H9 (cell line): Measurements from ENCODE around the gene KIF1A. TPM values are rescaled to one million over a fixed set of nuclear protein-coding genes. Genes with fewer than 3 reads are reported as not detected.

Experiments used
- DNase-seq: peaks from one replicate; pipeline ENCODE4 v3.0.0-alpha.2; 2017
- H2AFZ ChIP-seq: one replicate; pipeline ENCODE4 v1.6.1; 2013; ENCODE audit warnings: mild to moderate bottlenecking, low read length, control low read depth, moderate library complexity
- H2AK5ac ChIP-seq: 2 replicates; pipeline ENCODE4 v1.6.1; 2013; ENCODE audit warnings: low read length, control low read depth, mixed read lengths; ENCODE audit not compliant: insufficient read length
- H2BK120ac ChIP-seq: one replicate; pipeline ENCODE4 v1.6.1; 2013; ENCODE audit warnings: low read depth, mild to moderate bottlenecking, low read length, control low read depth, inconsistent platforms; ENCODE audit not compliant: poor library complexity, severe bottlenecking
- H2BK12ac ChIP-seq: 2 replicates; pipeline ENCODE4 v1.6.1; 2013; ENCODE audit warnings: low read length, control low read depth, mixed read lengths, low read depth; ENCODE audit not compliant: insufficient read length
- H2BK15ac ChIP-seq: 2 replicates; pipeline ENCODE4 v1.6.1; 2013; ENCODE audit warnings: low read depth, low read length, control low read depth
- H2BK20ac ChIP-seq: one replicate; pipeline ENCODE4 v1.6.1; 2013; ENCODE audit warnings: low read depth, mild to moderate bottlenecking, low read length, control low read depth, inconsistent platforms; ENCODE audit not compliant: poor library complexity, severe bottlenecking
- H2BK5ac ChIP-seq: 2 replicates; pipeline ENCODE4 v1.6.1; 2013; ENCODE audit warnings: low read length, control low read depth, mixed read lengths; ENCODE audit not compliant: insufficient read length
- H3K14ac ChIP-seq: 2 replicates; pipeline ENCODE4 v1.6.1; 2013; ENCODE audit warnings: low read length, control low read depth; ENCODE audit not compliant: insufficient read depth
- H3K18ac ChIP-seq: 2 replicates; pipeline ENCODE4 v1.6.1; 2013; ENCODE audit warnings: low read depth, mild to moderate bottlenecking, mixed read lengths, low read length, control low read depth; ENCODE audit not compliant: insufficient read length
- H3K23ac ChIP-seq: 2 replicates; pipeline ENCODE4 v1.6.1; 2013; ENCODE audit warnings: low read length, control low read depth, mixed read lengths, low read depth; ENCODE audit not compliant: insufficient read length
- H3K23me2 ChIP-seq: 2 replicates; pipeline ENCODE4 v1.6.1; 2013; ENCODE audit warnings: low read depth, mild to moderate bottlenecking, mixed read lengths, low read length, control low read depth; ENCODE audit not compliant: insufficient read length, poor library complexity, severe bottlenecking
- H3K27ac ChIP-seq: 2 replicates; pipeline ENCODE4 v1.5.1; 2013; ENCODE audit warnings: low read length, control low read depth, mixed read lengths, low read depth; ENCODE audit not compliant: insufficient read length
- H3K27me3 ChIP-seq: 2 replicates; pipeline ENCODE4 v1.6.1; 2013; ENCODE audit warnings: low read length, control low read depth, inconsistent platforms; ENCODE audit not compliant: insufficient read depth
- H3K4ac ChIP-seq: 2 replicates; pipeline ENCODE4 v1.6.1; 2013; ENCODE audit warnings: low read depth, mild to moderate bottlenecking, control low read depth, inconsistent platforms, low read length, moderate library complexity
- H3K4me1 ChIP-seq: 2 replicates; pipeline ENCODE4 v1.6.1; 2013; ENCODE audit warnings: low read length, control low read depth, inconsistent platforms; ENCODE audit not compliant: insufficient read depth
- H3K4me2 ChIP-seq: 2 replicates; pipeline ENCODE4 v1.6.1; 2013; ENCODE audit warnings: low read length, control low read depth, mixed read lengths; ENCODE audit not compliant: insufficient read length, insufficient read depth
- H3K56ac ChIP-seq: 2 replicates; pipeline ENCODE4 v1.6.1; 2013; ENCODE audit warnings: low read depth, mild to moderate bottlenecking, mixed read lengths, low read length, control low read depth; ENCODE audit not compliant: insufficient read length
- H3K79me1 ChIP-seq: 2 replicates; pipeline ENCODE4 v1.6.1; 2013; ENCODE audit warnings: low read depth, mild to moderate bottlenecking, moderate library complexity, low read length, control low read depth, inconsistent platforms; ENCODE audit not compliant: insufficient read depth, poor library complexity, severe bottlenecking
- H3K79me2 ChIP-seq: 2 replicates; pipeline ENCODE4 v1.6.1; 2013; ENCODE audit warnings: low read length, control low read depth, inconsistent platforms; ENCODE audit not compliant: insufficient read depth
- H3K9ac ChIP-seq: 2 replicates; pipeline ENCODE4 v1.6.1; 2013; ENCODE audit warnings: low read length, control low read depth, mixed read lengths; ENCODE audit not compliant: insufficient read length; ENCODE audit errors: extremely low read depth
- H3K9me3 ChIP-seq: one replicate; pipeline ENCODE4 v1.6.1; 2013; ENCODE audit warnings: low read depth, low read length, inconsistent platforms; ENCODE audit not compliant: control insufficient read depth
- H3T11ph ChIP-seq: one replicate; pipeline ENCODE4 v1.6.1; 2013; ENCODE audit warnings: mild to moderate bottlenecking, low read length, control low read depth, inconsistent platforms
- H4K20me1 ChIP-seq: one replicate; pipeline ENCODE4 v1.6.1; 2013; ENCODE audit not compliant: control insufficient read depth, insufficient read length, insufficient read depth
- H4K5ac ChIP-seq: 2 replicates; pipeline ENCODE4 v1.6.1; 2013; ENCODE audit warnings: low read depth, mild to moderate bottlenecking, mixed read lengths, low read length, control low read depth; ENCODE audit not compliant: insufficient read length
- H4K8ac ChIP-seq: replicated peaks from 2 replicates; pipeline ENCODE4 v1.6.1; 2013; ENCODE audit warnings: low read length, control low read depth, mixed read lengths, low read depth; ENCODE audit not compliant: insufficient read length
- H4K91ac ChIP-seq: 2 replicates; pipeline ENCODE4 v1.6.1; 2013; ENCODE audit warnings: low read depth, mild to moderate bottlenecking, moderate library complexity, mixed read lengths, low read length, control low read depth; ENCODE audit not compliant: insufficient read length
- H3K27ac Mint-ChIP-seq, 3 experiments: 2 replicates in 2 of 3; 3 replicates in 1 of 3; pipeline ENCODE4 v1.8.0; 2020 to 2021; ENCODE audit warnings: mixed read lengths in 3 of 3, mild to moderate bottlenecking in 1 of 3, moderate library complexity in 1 of 3
- H3K27me3 Mint-ChIP-seq: 2 replicates; pipeline ENCODE4 v1.8.0; 2021; ENCODE audit warnings: low read depth, mild to moderate bottlenecking, moderate library complexity, mixed read lengths
- H3K36me3 Mint-ChIP-seq, 3 experiments: 2 replicates in 2 of 3; 3 replicates in 1 of 3; pipeline ENCODE4 v1.8.0; 2020 to 2021; ENCODE audit warnings: low read depth in 3 of 3, mixed read lengths in 3 of 3; ENCODE audit not compliant: insufficient read depth in 1 of 3
- H3K4me1 Mint-ChIP-seq, 2 experiments: 2 replicates each; pipeline ENCODE4 v1.8.0; 2020; ENCODE audit warnings: mixed read lengths in 2 of 2
- H3K4me3 Mint-ChIP-seq, 2 experiments: 2 replicates in 1 of 2; 3 replicates in 1 of 2; pipeline ENCODE4 v1.8.0; 2020 to 2021; ENCODE audit warnings: mild to moderate bottlenecking in 2 of 2, mixed read lengths in 2 of 2, moderate library complexity in 1 of 2
- H3K9me3 Mint-ChIP-seq, 2 experiments: 2 replicates in 1 of 2; 3 replicates in 1 of 2; pipeline ENCODE4 v1.8.0; 2020; ENCODE audit warnings: mild to moderate bottlenecking in 2 of 2, mixed read lengths in 2 of 2, moderate library complexity in 1 of 2
- WGBS: extraction: QIAGEN DNeasy Blood & Tissue Kit; methylation state at CpG from one replicate; pipeline ENCODE4 v1.1.7; 2013; ENCODE audit warnings: missing lambda C conversion rate, low lambda C conversion rate, mixed read lengths; ENCODE audit not compliant: insufficient read length; ENCODE audit errors: extremely low coverage; 5-methylcytosine and 5-hydroxymethylcytosine counted together
- total RNA-seq: library from RNA; stranded (reverse); gene quantifications from 2 replicates; pipeline ENCODE4 v1.2.1, GENCODE V29; 2021
- TF ChIP-seq, protein P1 (sequence below): fragments of 200-600 bp; sonication (generic); conservative IDR thresholded peaks from 3 replicates; pipeline ENCODE4 v1.8.0; 2021; ENCODE audit warnings: antibody characterized with exemption, mild to moderate bottlenecking

Gene KIF1A
- total RNA-seq, 1 experiment from 2014 or later = 204 TPM

DNA sequence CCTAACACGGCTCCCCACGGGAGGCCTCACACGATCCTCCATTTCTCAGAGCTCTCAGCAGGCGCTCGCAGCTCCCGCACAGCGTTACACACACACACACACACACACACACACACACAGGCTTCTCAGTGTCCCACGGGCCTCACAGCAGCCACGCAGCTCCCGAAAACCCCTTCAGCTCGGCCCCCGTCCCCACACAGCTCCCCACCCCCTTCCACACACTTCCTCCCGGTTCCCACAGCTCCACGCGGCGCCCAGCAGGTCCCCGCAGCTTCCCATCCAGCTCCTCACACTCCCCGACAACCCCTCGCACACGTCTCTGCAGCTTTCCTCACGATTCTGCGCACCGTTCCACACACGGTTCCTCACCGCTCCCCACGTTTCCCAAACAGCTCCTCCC, 41.6 kb downstream of the KIF1A start:
- Mint-ChIP-seq H3K4me1 (no peaks in the 10 kb centered on the region), H3K4me3 (no peak overlapping the region), H3K27me3 (no peaks in the 10 kb centered on the region), H3K27ac (no peak overlapping the region), H3K9me3 (no peaks in the 10 kb centered on the region), H3K36me3 (peaks cover 13 to 37% (median 36%) of the 10 kb centered on the region in 3 experiments; a peak in 6 of 7 replicates)
- Histone ChIP-seq H4K91ac (no peak overlapping the region), H3K18ac (no peak overlapping the region), H3K79me1 (peaks cover 4% of the 10 kb centered on the region), H3K23ac (no peak overlapping the region), H3K9me3 (no peaks in the 10 kb centered on the region), H2BK12ac (no peak overlapping the region), H2BK120ac (no peak overlapping the region), H2AK5ac (no peak overlapping the region), H3K79me2 (no peaks in the 10 kb centered on the region; the same call in 1 of the 2 replicates), H4K8ac (no peak overlapping the region), H3K14ac (no peak overlapping the region; the same call in 1 of the 2 replicates), H3K4ac (no peak overlapping the region), H3K23me2 (no peaks in the 10 kb centered on the region), H3K4me1 (no peaks in the 10 kb centered on the region), H2BK5ac (no peak overlapping the region), H3T11ph (no peak overlapping the region), H2BK15ac (no peak overlapping the region), H3K27ac (no peak overlapping the region), H3K4me2 (no peak overlapping the region), H3K56ac (peak overlapping the region; percentile 40), H3K27me3 (no peaks in the 10 kb centered on the region), H2BK20ac (no peak overlapping the region), H4K5ac (no peak overlapping the region), H3K9ac (no peak overlapping the region), H4K20me1 (no peaks in the 10 kb centered on the region), H2AFZ (no peak overlapping the region)
- DNase-seq = no peak
- TF ChIP-seq, protein P1, sequence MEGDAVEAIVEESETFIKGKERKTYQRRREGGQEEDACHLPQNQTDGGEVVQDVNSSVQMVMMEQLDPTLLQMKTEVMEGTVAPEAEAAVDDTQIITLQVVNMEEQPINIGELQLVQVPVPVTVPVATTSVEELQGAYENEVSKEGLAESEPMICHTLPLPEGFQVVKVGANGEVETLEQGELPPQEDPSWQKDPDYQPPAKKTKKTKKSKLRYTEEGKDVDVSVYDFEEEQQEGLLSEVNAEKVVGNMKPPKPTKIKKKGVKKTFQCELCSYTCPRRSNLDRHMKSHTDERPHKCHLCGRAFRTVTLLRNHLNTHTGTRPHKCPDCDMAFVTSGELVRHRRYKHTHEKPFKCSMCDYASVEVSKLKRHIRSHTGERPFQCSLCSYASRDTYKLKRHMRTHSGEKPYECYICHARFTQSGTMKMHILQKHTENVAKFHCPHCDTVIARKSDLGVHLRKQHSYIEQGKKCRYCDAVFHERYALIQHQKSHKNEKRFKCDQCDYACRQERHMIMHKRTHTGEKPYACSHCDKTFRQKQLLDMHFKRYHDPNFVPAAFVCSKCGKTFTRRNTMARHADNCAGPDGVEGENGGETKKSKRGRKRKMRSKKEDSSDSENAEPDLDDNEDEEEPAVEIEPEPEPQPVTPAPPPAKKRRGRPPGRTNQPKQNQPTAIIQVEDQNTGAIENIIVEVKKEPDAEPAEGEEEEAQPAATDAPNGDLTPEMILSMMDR = no peak
- WGBS = no CpG with 5 or more reads among the region's 26 CpGs
